ENCODE results near the gene ANXA2.

- TF ChIP-seq CTCF (IDR thresholded peaks at IDR 0.05) (no peak), POLR2A (IDR thresholded peaks at IDR 0.05) (no peak)
Observed at GRCh38 chr15:60384526-60385126, 13.2 kb downstream of the ANXA2 start.
